ENCODE results near the gene LSS.
A peak's percentile ranks its signal among the peaks of the same experiment; 100 is the strongest.

The LSS gene

DNA sequence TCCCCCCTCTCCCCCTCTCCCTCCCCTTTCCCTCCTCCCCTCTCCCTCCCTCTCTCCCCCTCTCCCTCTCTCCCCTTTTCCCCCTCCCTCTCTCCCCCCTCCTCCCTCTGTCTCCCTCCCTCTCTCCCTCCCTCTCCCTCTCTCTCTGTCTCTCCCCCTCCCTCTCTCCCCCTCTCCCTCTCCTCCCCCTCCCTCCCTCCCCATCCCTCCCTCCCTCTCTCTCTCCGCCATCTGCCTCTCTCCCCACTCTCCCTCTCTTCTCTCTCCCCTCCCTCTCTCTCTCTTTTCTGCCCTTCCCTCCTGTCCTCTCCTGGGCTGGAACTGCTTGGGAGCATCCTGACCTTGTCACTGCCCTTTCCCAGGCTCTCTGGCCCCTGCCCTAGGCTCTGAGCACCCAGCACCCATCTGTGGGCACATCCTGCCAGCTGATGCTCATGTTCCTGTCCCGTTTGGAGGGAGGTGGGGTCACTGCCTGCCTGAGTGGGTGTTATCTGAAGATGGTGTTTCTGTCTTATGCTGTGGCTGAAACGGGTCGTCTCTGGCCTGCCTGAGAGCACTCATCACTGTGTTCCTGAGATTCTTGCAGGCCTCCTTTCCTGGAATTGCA, 84.0 kb downstream of the LSS start:
- no peak overlapping the region for H2BK5ac ChIP-seq (ENCODE audit: low read length)
- H2AK5ac ChIP-seq (ENCODE audit: low read depth, low read length): peak overlapping the region; percentile 76
- H3K9ac ChIP-seq (ENCODE audit: low read depth, low read length, poor library complexity): no peak overlapping the region
- no peak for DNase-seq (ENCODE audit: low spot score)
- H2AFZ ChIP-seq (ENCODE audit: low read length): no peak overlapping the region
- no peaks in the 10 kb centered on the region for H3K36me3 ChIP-seq (replicated peaks in 1 of 2; ENCODE audit: control insufficient read depth in 2 of 2, insufficient read depth in 2 of 2, low read length in 2 of 2)
- peaks cover 2% of the 10 kb centered on the region for H3K79me1 ChIP-seq (ENCODE audit: low read depth, low read length)
- no peak overlapping the region for H3K27ac ChIP-seq (replicated peaks; ENCODE audit: low read length)
- no peak overlapping the region for H3K23ac ChIP-seq (ENCODE audit: low read depth, low read length, poor library complexity)
- H2BK120ac ChIP-seq (ENCODE audit: low read depth, low read length): no peak overlapping the region
- H4K91ac ChIP-seq (ENCODE audit: low read depth, low read length, poor library complexity): no peak overlapping the region
- no peak overlapping the region for H2BK15ac ChIP-seq (ENCODE audit: low read length)
- H3K18ac ChIP-seq (ENCODE audit: low read length): peak overlapping the region; percentile 81
- H4K8ac ChIP-seq (ENCODE audit: low read depth, low read length): no peak overlapping the region
- peaks cover 2 to 4% of the 10 kb centered on the region in 2 donors for H3K4me1 ChIP-seq (ENCODE audit: control insufficient read depth in 2 of 2, insufficient read depth in 1 of 2, low read depth in 1 of 2, low read length in 2 of 2)
- no peak overlapping the region for H3K4me2 ChIP-seq (ENCODE audit: insufficient read depth, low read length, poor library complexity, severe bottlenecking)
- no CpG with 5 or more reads among the region's 4 CpGs for WGBS, 2 donors (ENCODE audit: extremely low coverage in 2 of 2, insufficient read length in 2 of 2, insufficient replicate concordance in 1 of 2)
- H3K4me3 ChIP-seq (ENCODE audit: low read length in 2 of 2): no peak overlapping the region
- H3K4ac ChIP-seq (ENCODE audit: low read length): no peak overlapping the region
- peak overlapping the region; percentile 95 for H3K14ac ChIP-seq (ENCODE audit: low read length)
- peaks cover 0 to 16% (median 5%) of the 10 kb centered on the region in 3 experiments for H3K27me3 ChIP-seq (ENCODE audit: control insufficient read depth in 3 of 3, insufficient read depth in 3 of 3, low read depth in 1 of 3, low read length in 3 of 3)
- peaks cover 3 to 8% of the 10 kb centered on the region in 2 donors for H3K9me3 ChIP-seq (replicated peaks in 1 of 2; ENCODE audit: control insufficient read depth in 2 of 2, insufficient read depth in 1 of 2, low read depth in 1 of 2, low read length in 2 of 2)
- peak overlapping the region; percentile 75 for H2BK12ac ChIP-seq (ENCODE audit: low read length)

- H3K4me1 ChIP-seq (ENCODE audit: control insufficient read depth in 2 of 2, insufficient read depth in 1 of 2, low read depth in 1 of 2, low read length in 2 of 2): peaks cover 2 to 4% of the 10 kb centered on the region in 2 donors
- DNase-seq (ENCODE audit: low spot score): no peak
- H2BK120ac ChIP-seq (ENCODE audit: low read depth, low read length): no peak overlapping the region
- peak overlapping the region; percentile 24 for H2BK5ac ChIP-seq (ENCODE audit: low read length)
- H3K18ac ChIP-seq (ENCODE audit: low read length): peak overlapping the region; percentile 64
- H3K79me1 ChIP-seq (ENCODE audit: low read depth, low read length): peaks cover 2% of the 10 kb centered on the region
- H3K4ac ChIP-seq (ENCODE audit: low read length): no peak overlapping the region
- H3K27me3 ChIP-seq (ENCODE audit: control insufficient read depth in 3 of 3, insufficient read depth in 3 of 3, low read depth in 1 of 3, low read length in 3 of 3): peaks cover 0 to 16% (median 6%) of the 10 kb centered on the region in 3 experiments
- peaks cover 3 to 8% of the 10 kb centered on the region in 2 donors for H3K9me3 ChIP-seq (replicated peaks in 1 of 2; ENCODE audit: control insufficient read depth in 2 of 2, insufficient read depth in 1 of 2, low read depth in 1 of 2, low read length in 2 of 2)
- peak overlapping the region; percentile 69 for H2AFZ ChIP-seq (ENCODE audit: low read length)
- no peak overlapping the region for H2BK15ac ChIP-seq (ENCODE audit: low read length)
- H4K91ac ChIP-seq (ENCODE audit: low read depth, low read length, poor library complexity): no peak overlapping the region
- H4K8ac ChIP-seq (ENCODE audit: low read depth, low read length): no peak overlapping the region
- no peak overlapping the region for H3K9ac ChIP-seq (ENCODE audit: low read depth, low read length, poor library complexity)
- no peak overlapping the region for H3K4me3 ChIP-seq (ENCODE audit: low read length in 2 of 2)
- H3K27ac ChIP-seq (replicated peaks; ENCODE audit: low read length): no peak overlapping the region
- no peaks in the 10 kb centered on the region for H3K36me3 ChIP-seq (replicated peaks in 1 of 2; ENCODE audit: control insufficient read depth in 2 of 2, insufficient read depth in 2 of 2, low read length in 2 of 2)
- H3K4me2 ChIP-seq (ENCODE audit: insufficient read depth, low read length, poor library complexity, severe bottlenecking): peak overlapping the region; percentile 22
- no peak overlapping the region for H3K23ac ChIP-seq (ENCODE audit: low read depth, low read length, poor library complexity)
- no peak overlapping the region for H3K14ac ChIP-seq (ENCODE audit: low read length)
- H2BK12ac ChIP-seq (ENCODE audit: low read length): no peak overlapping the region
- no CpG with 5 or more reads among the region's 21 CpGs for WGBS, 2 donors (ENCODE audit: extremely low coverage in 2 of 2, insufficient read length in 2 of 2, insufficient replicate concordance in 1 of 2)
- no peak overlapping the region for H2AK5ac ChIP-seq (ENCODE audit: low read depth, low read length)
Observed at GRCh38 chr21:46142582-46143473, 85.7 kb downstream of the LSS start.

DNA sequence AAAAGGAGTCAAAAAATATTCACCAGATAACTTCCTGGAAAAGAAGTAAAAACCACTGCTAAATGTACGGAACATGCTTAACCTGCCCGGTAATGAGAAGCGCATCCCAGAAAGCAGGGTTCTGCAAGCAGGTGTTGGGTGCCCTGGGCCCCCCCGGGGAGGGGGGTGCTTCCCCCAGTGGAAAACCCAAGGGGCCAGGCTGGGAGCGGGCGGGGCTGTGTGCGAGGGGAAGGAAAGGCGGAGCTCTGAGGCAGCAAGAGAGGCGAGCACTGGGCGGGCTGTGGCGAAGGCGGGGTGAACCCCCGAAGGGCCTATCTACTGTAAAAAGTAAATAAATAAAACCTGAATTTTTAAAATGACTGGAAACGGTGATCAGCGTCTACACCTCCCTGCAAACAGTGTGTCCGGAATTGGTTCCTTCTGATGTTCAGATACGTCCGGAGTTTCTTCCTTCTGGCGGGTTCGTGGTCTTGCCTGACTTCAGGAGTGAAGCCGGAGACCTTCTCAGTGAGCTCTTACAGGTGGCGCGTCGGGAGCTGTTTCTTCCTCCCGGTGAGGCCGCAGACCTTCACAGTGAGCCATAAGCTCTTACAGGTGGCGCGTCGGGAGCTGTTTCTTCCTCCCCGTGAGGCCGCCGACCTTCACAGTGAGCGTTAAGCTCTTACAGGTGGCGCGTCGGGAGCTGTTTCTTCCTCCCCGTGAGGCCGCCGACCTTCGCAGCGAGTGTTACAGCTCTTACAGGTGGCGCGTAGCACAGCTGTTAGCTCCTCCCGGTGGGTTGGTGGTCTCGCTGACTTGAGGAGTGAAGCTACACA, 86.6 kb downstream of the LSS start:
- Histone ChIP-seq H2BK12ac (ENCODE audit: low read length) (peak overlapping the region; percentile 88), H3K27me3 (ENCODE audit: control insufficient read depth in 3 of 3, insufficient read depth in 3 of 3, low read depth in 1 of 3, low read length in 3 of 3) (peaks cover 0 to 16% (median 6%) of the 10 kb centered on the region in 3 experiments), H4K91ac (ENCODE audit: low read depth, low read length, poor library complexity) (no peak overlapping the region), H3K23ac (ENCODE audit: low read depth, low read length, poor library complexity) (no peak overlapping the region), H2BK120ac (ENCODE audit: low read depth, low read length) (no peak overlapping the region), H3K4me1 (ENCODE audit: control insufficient read depth in 2 of 2, insufficient read depth in 1 of 2, low read depth in 1 of 2, low read length in 2 of 2) (peaks cover 7% of the 10 kb centered on the region in 2 donors), H3K4me3 (ENCODE audit: low read length in 2 of 2) (no peak overlapping the region), H3K4ac (ENCODE audit: low read length) (no peak overlapping the region), H3K14ac (ENCODE audit: low read length) (no peak overlapping the region), H2BK5ac (ENCODE audit: low read length) (no peak overlapping the region), H3K18ac (ENCODE audit: low read length) (peak overlapping the region; percentile 52), H2AFZ (ENCODE audit: low read length) (no peak overlapping the region), H3K4me2 (ENCODE audit: insufficient read depth, low read length, poor library complexity, severe bottlenecking) (peak overlapping the region; percentile 22), H2BK15ac (ENCODE audit: low read length) (no peak overlapping the region), H4K8ac (ENCODE audit: low read depth, low read length) (no peak overlapping the region), H3K9ac (ENCODE audit: low read depth, low read length, poor library complexity) (peak overlapping the region; percentile 50), H3K27ac (replicated peaks; ENCODE audit: low read length) (no peak overlapping the region), H2AK5ac (ENCODE audit: low read depth, low read length) (no peak overlapping the region), H3K79me1 (ENCODE audit: low read depth, low read length) (peaks cover 2% of the 10 kb centered on the region), H3K36me3 (replicated peaks in 1 of 2; ENCODE audit: control insufficient read depth in 2 of 2, insufficient read depth in 2 of 2, low read length in 2 of 2) (no peaks in the 10 kb centered on the region), H3K9me3 (replicated peaks in 1 of 2; ENCODE audit: control insufficient read depth in 2 of 2, insufficient read depth in 1 of 2, low read depth in 1 of 2, low read length in 2 of 2) (peaks cover 3 to 8% of the 10 kb centered on the region in 2 donors)
- no peak for DNase-seq (ENCODE audit: low spot score)
- no CpG with 5 or more reads among the region's 45 CpGs for WGBS, 2 donors (ENCODE audit: extremely low coverage in 2 of 2, insufficient read length in 2 of 2, insufficient replicate concordance in 1 of 2)
